GM19455 (cell line): ENCODE data around the gene VPS54.
"Not testable (repeated sequence)": the region's sequence is repeated elsewhere in the genome, so short reads cannot be mapped to it uniquely, and the experiment has no call there.

Experiments used
- ATAC-seq: cut with Tn5 transposase; IDR thresholded peaks from one replicate; pipeline ENCODE4 v1.9.1; 2021; ENCODE audit not compliant: unreplicated experiment

Gene VPS54

GRCh38 chr2:63874204-63875130 lies 144.8 kb downstream of the VPS54 start:
- ATAC-seq, result no peak

GRCh38 chr2:63872571-63873328 lies 146.5 kb downstream of the VPS54 start:
- ATAC-seq, result no peak

GRCh38 chr2:63871864-63872263 lies 147.4 kb downstream of the VPS54 start:
- ATAC-seq, result no peak

- ATAC-seq, result no peak
Observed at GRCh38 chr2:63870679-63871078, 148.5 kb downstream of the VPS54 start.

GRCh38 chr2:63866009-63866709 lies 153.1 kb downstream of the VPS54 start:
- ATAC-seq, result no peak

- ATAC-seq, result no peak
Observed at GRCh38 chr2:63865159-63865799, 153.9 kb downstream of the VPS54 start.

GRCh38 chr2:63863707-63864106 lies 155.5 kb downstream of the VPS54 start:
- ATAC-seq, result no peak

- no peak for ATAC-seq
Observed at GRCh38 chr2:63862806-63863205, 156.4 kb downstream of the VPS54 start.

GRCh38 chr2:63861220-63861822 lies 157.9 kb downstream of the VPS54 start:
- peak; percentile 69 for ATAC-seq

- ATAC-seq, result no peak
Observed at GRCh38 chr2:63858291-63858690, 160.9 kb downstream of the VPS54 start.

- no peak for ATAC-seq
Observed at GRCh38 chr2:63856303-63856603, 163.0 kb downstream of the VPS54 start.

GRCh38 chr2:63855418-63856302 lies 163.6 kb downstream of the VPS54 start:
- no peak for ATAC-seq

- ATAC-seq, result no peak
Observed at GRCh38 chr2:63853527-63854310, 165.5 kb downstream of the VPS54 start.

- ATAC-seq, result no peak
Observed at GRCh38 chr2:63851691-63852311, 167.4 kb downstream of the VPS54 start.

GRCh38 chr2:63850649-63851048 lies 168.6 kb downstream of the VPS54 start:
- no peak for ATAC-seq

GRCh38 chr2:63850204-63850571 lies 169.0 kb downstream of the VPS54 start:
- ATAC-seq, result no peak

GRCh38 chr2:63849381-63850203 lies 169.6 kb downstream of the VPS54 start:
- ATAC-seq, result no peak

- not testable (repeated sequence) for ATAC-seq
Observed at GRCh38 chr2:63847571-63847970, 171.7 kb downstream of the VPS54 start.
